Fibroblast of the conjunctiva (primary cell): Measurements from ENCODE around the gene DDX1.
A peak's percentile ranks its signal among the peaks of the same experiment; 100 is the strongest.

Source experiments
- DNase-seq: peaks from one replicate; pipeline ENCODE4 v3.0.0-alpha.2; 2010; ENCODE audit warnings: low read depth

Gene DDX1

GRCh38 chr2:15630121-15630977 lies 38.7 kb downstream of the DDX1 start:
- DNase-seq = no peak

- no peak for DNase-seq
These were observed 39.5 kb downstream of the DDX1 start for GRCh38 chr2:15630978-15631719.

- no peak for DNase-seq
These were observed 40.2 kb downstream of the DDX1 start for GRCh38 chr2:15631883-15632282.

- no peak for DNase-seq
These were observed 41.6 kb downstream of the DDX1 start for GRCh38 chr2:15633043-15633970.

GRCh38 chr2:15633971-15634346 lies 42.3 kb downstream of the DDX1 start:
- DNase-seq = no peak

- DNase-seq = no peak
These were observed 43.3 kb downstream of the DDX1 start for GRCh38 chr2:15634846-15635490.

- DNase-seq = peak; percentile 51
These were observed 45.5 kb downstream of the DDX1 start for GRCh38 chr2:15636972-15637785.

- no peak for DNase-seq
These were observed 47.1 kb downstream of the DDX1 start for GRCh38 chr2:15638720-15639119.

GRCh38 chr2:15639323-15640251 lies 47.9 kb downstream of the DDX1 start:
- no peak for DNase-seq

- peak; percentile 45 for DNase-seq
These were observed 48.6 kb downstream of the DDX1 start for GRCh38 chr2:15640261-15640711.

- DNase-seq = no peak
These were observed 49.1 kb downstream of the DDX1 start for GRCh38 chr2:15640784-15641183.

GRCh38 chr2:15641530-15641982 lies 49.9 kb downstream of the DDX1 start:
- DNase-seq = no peak

- no peak for DNase-seq
These were observed 50.5 kb downstream of the DDX1 start for GRCh38 chr2:15642011-15642814.

GRCh38 chr2:15642815-15643500 lies 51.3 kb downstream of the DDX1 start:
- no peak for DNase-seq

GRCh38 chr2:15643791-15644585 lies 52.3 kb downstream of the DDX1 start:
- DNase-seq = no peak

- DNase-seq = no peak
These were observed 53.6 kb downstream of the DDX1 start for GRCh38 chr2:15645300-15645699.

- no peak for DNase-seq
These were observed 54.2 kb downstream of the DDX1 start for GRCh38 chr2:15645720-15646385.
